GM12874 (cell line): ENCODE data around the gene CPO.

ENCODE experiments used
- TF ChIP-seq, protein P1 (sequence below): IDR thresholded peaks from 2 replicates; pipeline ENCODE4 v1.5.1; 2011; ENCODE audit warnings: low read depth, mild to moderate bottlenecking, control low read depth, low read length, moderate library complexity; ENCODE audit not compliant: insufficient read depth

CPO gene

GRCh38 chr2:206993396-206993911, 54.1 kb downstream of the CPO start:
- TF ChIP-seq, protein P1, sequence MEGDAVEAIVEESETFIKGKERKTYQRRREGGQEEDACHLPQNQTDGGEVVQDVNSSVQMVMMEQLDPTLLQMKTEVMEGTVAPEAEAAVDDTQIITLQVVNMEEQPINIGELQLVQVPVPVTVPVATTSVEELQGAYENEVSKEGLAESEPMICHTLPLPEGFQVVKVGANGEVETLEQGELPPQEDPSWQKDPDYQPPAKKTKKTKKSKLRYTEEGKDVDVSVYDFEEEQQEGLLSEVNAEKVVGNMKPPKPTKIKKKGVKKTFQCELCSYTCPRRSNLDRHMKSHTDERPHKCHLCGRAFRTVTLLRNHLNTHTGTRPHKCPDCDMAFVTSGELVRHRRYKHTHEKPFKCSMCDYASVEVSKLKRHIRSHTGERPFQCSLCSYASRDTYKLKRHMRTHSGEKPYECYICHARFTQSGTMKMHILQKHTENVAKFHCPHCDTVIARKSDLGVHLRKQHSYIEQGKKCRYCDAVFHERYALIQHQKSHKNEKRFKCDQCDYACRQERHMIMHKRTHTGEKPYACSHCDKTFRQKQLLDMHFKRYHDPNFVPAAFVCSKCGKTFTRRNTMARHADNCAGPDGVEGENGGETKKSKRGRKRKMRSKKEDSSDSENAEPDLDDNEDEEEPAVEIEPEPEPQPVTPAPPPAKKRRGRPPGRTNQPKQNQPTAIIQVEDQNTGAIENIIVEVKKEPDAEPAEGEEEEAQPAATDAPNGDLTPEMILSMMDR: no peak

- TF ChIP-seq, protein P1: no peak
These were observed 54.6 kb downstream of the CPO start for GRCh38 chr2:206993964-206994363.

- TF ChIP-seq, protein P1: no peak
These were observed 57.3 kb downstream of the CPO start for GRCh38 chr2:206996556-206997065.

DNA sequence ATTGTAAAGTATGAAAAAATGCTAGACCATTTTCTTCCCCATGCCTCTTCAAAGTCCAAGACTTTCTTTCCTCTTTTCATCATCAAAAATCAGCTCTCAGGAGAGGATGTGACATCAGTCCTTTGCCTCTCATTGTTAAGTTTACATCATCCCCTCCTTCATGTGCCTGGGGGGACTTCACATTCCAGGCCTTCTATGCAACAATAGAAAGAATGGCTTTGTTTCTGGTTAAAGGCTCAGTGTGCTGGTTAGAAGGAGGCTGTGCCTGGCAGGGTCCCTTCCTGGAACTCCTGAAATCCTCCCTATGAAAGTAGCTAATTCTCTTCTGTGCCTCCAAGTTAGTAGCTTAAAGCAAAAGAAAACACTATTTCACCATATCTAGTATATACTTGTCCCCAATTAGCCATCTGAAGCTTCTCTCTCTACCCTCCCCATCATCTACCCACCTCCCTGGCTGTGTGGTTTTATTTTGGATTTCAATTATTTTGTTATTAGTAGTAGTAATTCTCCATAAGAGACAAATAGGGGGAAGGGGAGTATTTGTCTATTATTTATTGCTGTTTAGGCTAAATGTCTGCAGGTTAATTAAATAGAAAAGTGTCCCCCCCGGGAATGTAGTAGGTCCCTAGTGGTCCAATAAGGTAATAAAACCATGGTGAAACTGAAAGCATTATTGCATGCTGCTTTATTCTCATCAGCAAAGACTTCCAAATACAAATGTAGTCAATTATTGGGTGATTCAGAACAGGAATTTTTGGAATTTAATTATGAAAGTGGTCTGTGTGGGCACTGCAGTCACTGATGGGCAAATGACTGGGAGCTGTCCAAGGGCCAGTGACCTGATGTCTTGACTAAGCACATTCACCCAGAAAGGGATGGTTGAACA, 69.0 kb downstream of the CPO start:
- TF ChIP-seq, protein P1: peak; percentile 19; the same call in 1 of the 2 replicates

GRCh38 chr2:207012461-207012860, 73.1 kb downstream of the CPO start:
- TF ChIP-seq, protein P1: no peak

DNA sequence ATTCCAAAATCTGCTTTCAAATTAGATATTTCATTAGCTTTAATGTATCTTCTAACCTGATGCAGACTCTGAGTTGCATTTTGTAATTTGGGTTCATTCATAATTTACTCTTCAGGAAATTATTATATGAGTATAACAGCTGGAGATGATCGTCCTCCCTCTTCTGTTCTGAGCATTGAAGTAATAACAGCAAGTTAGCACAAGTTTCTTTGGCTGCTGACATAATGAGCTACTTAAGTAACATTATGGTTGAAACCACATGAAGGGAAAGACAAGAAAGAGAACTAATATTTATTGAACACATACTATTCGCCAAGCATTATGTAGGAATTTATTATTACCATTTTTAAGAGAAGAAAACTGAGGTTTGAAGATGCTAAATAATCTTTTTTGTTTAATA, 75.1 kb downstream of the CPO start:
- TF ChIP-seq, protein P1: no peak

DNA sequence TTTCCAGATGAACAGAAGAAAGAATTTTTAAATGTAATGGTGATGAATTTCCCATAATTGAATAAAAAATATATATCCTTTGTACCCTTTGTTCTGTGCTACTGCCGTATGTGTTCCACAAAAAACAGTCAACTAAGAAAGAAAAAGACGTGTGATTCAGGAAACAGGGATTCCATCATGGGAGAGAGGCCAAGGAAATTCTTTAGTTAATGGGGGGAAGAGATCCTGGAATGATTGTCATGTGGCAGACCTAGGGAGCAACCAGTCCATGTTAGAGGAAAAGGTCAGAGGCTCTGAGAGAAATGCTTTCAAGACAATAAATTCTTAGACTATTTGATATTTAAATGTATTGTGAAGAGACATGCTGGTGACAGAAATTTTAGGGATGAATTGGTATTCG, 76.6 kb downstream of the CPO start:
- TF ChIP-seq, protein P1: no peak
